Activated CD8-positive, alpha-beta T cell treated with anti-CD3 and anti-CD28 coated beads for 36 hours (primary cell): Measurements from ENCODE around the gene AUTS2. TPM values are rescaled to one million over a fixed set of nuclear protein-coding genes. Genes with fewer than 3 reads are reported as not detected.

Source experiments
- ATAC-seq: fragments of 200-7000 bp; cut with Tn5 transposase; one replicate; pipeline ENCODE4 v1.10.0; 2021; ENCODE audit warnings: mild to moderate bottlenecking, moderate library complexity
- CTCF ChIA-PET: fragments of 350-600 bp; sonication (Branson Sonifier 250); formaldehyde crosslinking; loops from one replicate; lab custom pipeline; 2021; ENCODE audit warnings: antibody characterized with exemption; lab: Charles Lee
- POLR2A ChIA-PET: fragments of 350-600 bp; sonication (Branson Sonifier 250); formaldehyde crosslinking; loops from one replicate; lab custom pipeline; 2021; ENCODE audit warnings: antibody characterized with exemption; lab: Charles Lee
- DNase-seq: peaks from one replicate; pipeline ENCODE4 v3.0.0-alpha.2; 2020
- H3K27ac Mint-ChIP-seq: one replicate; pipeline ENCODE4 v1.8.0; 2021; ENCODE audit warnings: mild to moderate bottlenecking, mixed read lengths
- H3K27me3 Mint-ChIP-seq: one replicate; pipeline ENCODE4 v1.8.0; 2021; ENCODE audit warnings: mixed read lengths
- H3K36me3 Mint-ChIP-seq: one replicate; pipeline ENCODE4 v1.8.0; 2021; ENCODE audit warnings: low read depth, mixed read lengths
- H3K4me1 Mint-ChIP-seq: one replicate; pipeline ENCODE4 v1.8.0; 2021; ENCODE audit warnings: low read depth, mixed read lengths
- H3K4me3 Mint-ChIP-seq: one replicate; pipeline ENCODE4 v1.8.0; 2021; ENCODE audit warnings: mild to moderate bottlenecking, moderate library complexity, mixed read lengths
- H3K9me3 Mint-ChIP-seq: one replicate; pipeline ENCODE4 v1.8.0; 2021; ENCODE audit warnings: mixed read lengths
- CTCF ChIP-seq: fragments of 200-600 bp; IDR thresholded peaks from one replicate; pipeline ENCODE4 v1.8.0; 2022; ENCODE audit warnings: antibody characterized with exemption, mild to moderate bottlenecking
- intact Hi-C: fragments of 100-400 bp; cut with micrococcal nuclease; formaldehyde crosslinking; loops from one replicate; pipeline ENCODE4 v1.10.0; 2022
- total RNA-seq, 2 experiments: library from RNA; stranded (reverse); gene quantifications; one replicate each; pipeline ENCODE4 v1.2.3, GENCODE V29; 2021

AUTS2 gene
- total RNA-seq, 2 experiments from 2014 or later = 3.1 to 3.3 TPM

GRCh38 chr7:69880840-69881239 lies 282.6 kb downstream of the AUTS2 start:
- H3K4me1 Mint-ChIP-seq = no peaks in the 10 kb centered on the region
- TF ChIP-seq CTCF = no peak
- ATAC-seq (no peak), DNase-seq (no peak)
- no peak overlapping the region for H3K4me3 Mint-ChIP-seq
- H3K36me3 Mint-ChIP-seq = no peaks in the 10 kb centered on the region
- no peaks in the 10 kb centered on the region for H3K27me3 Mint-ChIP-seq
- CTCF ChIA-PET = no interaction called here
- H3K27ac Mint-ChIP-seq = no peak overlapping the region
- intact Hi-C loops = no loop called here
- POLR2A ChIA-PET = interaction anchor here (0.7 to 0.8 kb wide), 2 partner anchors 10 to 119 kb away, joined by 3 read pairs; no protein-coding TSS in a partner anchor
- H3K9me3 Mint-ChIP-seq = no peaks in the 10 kb centered on the region

- ATAC-seq (no peak), DNase-seq (no peak)
- no peak overlapping the region for H3K27ac Mint-ChIP-seq
- no peaks in the 10 kb centered on the region for H3K9me3 Mint-ChIP-seq
- H3K36me3 Mint-ChIP-seq = no peaks in the 10 kb centered on the region
- POLR2A ChIA-PET = no interaction called here
- no peak overlapping the region for H3K4me3 Mint-ChIP-seq
- intact Hi-C loops = no loop called here
- no peaks in the 10 kb centered on the region for H3K4me1 Mint-ChIP-seq
- CTCF ChIA-PET = no interaction called here
- TF ChIP-seq CTCF = no peak
- H3K27me3 Mint-ChIP-seq = no peaks in the 10 kb centered on the region
Measured at GRCh38 chr7:69882269-69882668, 284.0 kb downstream of the AUTS2 start.

GRCh38 chr7:69883399-69883891 lies 285.2 kb downstream of the AUTS2 start:
- no peak for ATAC-seq

GRCh38 chr7:69885431-69885830 lies 287.2 kb downstream of the AUTS2 start:
- POLR2A ChIA-PET = no interaction called here
- H3K4me3 Mint-ChIP-seq = no peak overlapping the region
- CTCF ChIA-PET = no interaction called here
- no peak for TF ChIP-seq CTCF
- DNase-seq (no peak), ATAC-seq (no peak)
- peaks cover 1% of the 10 kb centered on the region for H3K4me1 Mint-ChIP-seq
- no peak overlapping the region for H3K27ac Mint-ChIP-seq
- peaks cover 1% of the 10 kb centered on the region for H3K27me3 Mint-ChIP-seq
- no peaks in the 10 kb centered on the region for H3K9me3 Mint-ChIP-seq
- no peaks in the 10 kb centered on the region for H3K36me3 Mint-ChIP-seq
- intact Hi-C loops = no loop called here

More at GRCh38 chr7:69883399-69883891, 285.2 kb downstream of the AUTS2 start:
- no peaks in the 10 kb centered on the region for H3K36me3 Mint-ChIP-seq
- DNase-seq = no peak
- peaks cover 1% of the 10 kb centered on the region for H3K27me3 Mint-ChIP-seq
- TF ChIP-seq CTCF = no peak
- H3K4me3 Mint-ChIP-seq = no peak overlapping the region
- no peaks in the 10 kb centered on the region for H3K4me1 Mint-ChIP-seq
- no peaks in the 10 kb centered on the region for H3K9me3 Mint-ChIP-seq
- CTCF ChIA-PET = no interaction called here
- H3K27ac Mint-ChIP-seq = no peak overlapping the region
- intact Hi-C loops = no loop called here
- POLR2A ChIA-PET = no interaction called here

- Mint-ChIP-seq H3K27ac (no peak overlapping the region), H3K9me3 (no peaks in the 10 kb centered on the region), H3K4me1 (peaks cover 1% of the 10 kb centered on the region), H3K4me3 (no peak overlapping the region), H3K27me3 (peaks cover 1% of the 10 kb centered on the region), H3K36me3 (no peaks in the 10 kb centered on the region)
- no peak for ATAC-seq
- CTCF ChIA-PET = no interaction called here
- POLR2A ChIA-PET = no interaction called here
- DNase-seq = no peak
- intact Hi-C loops = no loop called here
- no peak for TF ChIP-seq CTCF
Measured at GRCh38 chr7:69889338-69889975, 291.2 kb downstream of the AUTS2 start.
